HG02973 (cell line): ENCODE measurements around the gene SULT1C2.
A peak's percentile ranks its signal among the peaks of the same experiment; 100 is the strongest.

Experiments
- ATAC-seq: cut with Tn5 transposase; IDR thresholded peaks from one replicate; pipeline ENCODE4 v1.9.1; 2021; ENCODE audit warnings: moderate library complexity; ENCODE audit not compliant: unreplicated experiment

SULT1C2 gene

GRCh38 chr2:108287169-108287568 lies 1.5 kb upstream of the SULT1C2 start:
- no peak for ATAC-seq

- ATAC-seq: no peak
These were observed 5.2 kb downstream of the SULT1C2 start for GRCh38 chr2:108293850-108294249.

- no peak for ATAC-seq
These were observed 8.9 kb downstream of the SULT1C2 start for GRCh38 chr2:108297436-108298141.

- no peak for ATAC-seq
These were observed 12.9 kb downstream of the SULT1C2 start for GRCh38 chr2:108301558-108301957.

- peak; percentile 54 for ATAC-seq
These were observed 16.3 kb downstream of the SULT1C2 start for GRCh38 chr2:108304975-108305374.

GRCh38 chr2:108305901-108306300 lies 17.2 kb downstream of the SULT1C2 start:
- no peak for ATAC-seq

- ATAC-seq: no peak
These were observed 21.2 kb downstream of the SULT1C2 start for GRCh38 chr2:108309903-108310302.

GRCh38 chr2:108314586-108315296 lies 26.0 kb downstream of the SULT1C2 start:
- ATAC-seq: no peak

- no peak for ATAC-seq
These were observed 26.8 kb downstream of the SULT1C2 start for GRCh38 chr2:108315444-108315934.

GRCh38 chr2:108316033-108316432 lies 27.3 kb downstream of the SULT1C2 start:
- no peak for ATAC-seq

GRCh38 chr2:108316461-108317258 lies 28.0 kb downstream of the SULT1C2 start:
- ATAC-seq: no peak

- no peak for ATAC-seq
These were observed 31.7 kb downstream of the SULT1C2 start for GRCh38 chr2:108320326-108320922.

- no peak for ATAC-seq
These were observed 34.9 kb downstream of the SULT1C2 start for GRCh38 chr2:108323619-108324018.

GRCh38 chr2:108324531-108325255 lies 36.0 kb downstream of the SULT1C2 start:
- no peak for ATAC-seq

- ATAC-seq: no peak
These were observed 37.1 kb downstream of the SULT1C2 start for GRCh38 chr2:108325756-108326155.

- ATAC-seq: no peak
These were observed 41.1 kb downstream of the SULT1C2 start for GRCh38 chr2:108329771-108330170.

GRCh38 chr2:108330979-108331378 lies 42.3 kb downstream of the SULT1C2 start:
- ATAC-seq: no peak

- no peak for ATAC-seq
These were observed 57.3 kb downstream of the SULT1C2 start for GRCh38 chr2:108345951-108346350.

- ATAC-seq: no peak
These were observed 58.1 kb downstream of the SULT1C2 start for GRCh38 chr2:108346827-108347226.

- no peak for ATAC-seq
These were observed 59.1 kb downstream of the SULT1C2 start for GRCh38 chr2:108347786-108348185.
